Measurements from ENCODE around the gene KCNIP1. TPM values are rescaled to one million over a fixed set of nuclear protein-coding genes. Genes with fewer than 3 reads are reported as not detected.

KCNIP1 gene
- total RNA-seq, 1 experiment from 2014 or later = not detected

DNA sequence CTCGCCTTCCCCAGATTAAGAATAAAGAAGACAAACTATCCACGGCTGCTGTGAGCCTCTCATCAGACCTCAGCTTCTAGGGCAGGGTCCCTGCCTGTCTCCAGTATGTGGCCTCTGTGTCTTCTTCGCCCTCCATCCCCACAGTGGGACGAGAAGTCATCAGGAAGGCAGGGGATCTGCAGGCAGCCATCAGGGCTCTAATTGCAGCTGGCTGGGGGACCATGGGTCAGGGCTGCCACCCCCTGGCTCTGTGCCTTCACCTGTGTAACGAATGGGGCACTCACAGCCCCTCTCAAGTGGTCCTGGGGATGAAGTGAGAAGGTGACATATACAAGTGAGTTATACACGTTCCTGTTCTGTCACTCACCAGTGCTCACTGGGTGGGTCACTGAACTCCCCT is 139.8 kb downstream of the KCNIP1 start:
- POLR2A ChIA-PET = no interaction called here

More for the DNA sequence above, 139.8 kb downstream of the KCNIP1 start:
- ChIA-PET CTCF (no interaction called here), RAD21 (ENCODE audit: low non-redundant PET in 1 of 2, low total read pairs in 2 of 2, uncharacterized antibody in 2 of 2, unreplicated experiment in 2 of 2) (no interaction called here)
- ATAC-seq (no peak), DNase-seq (ENCODE audit: low read depth, low spot score) (no peak)
- Histone ChIP-seq H4K20me1 (ENCODE audit: insufficient read depth) (no peaks in the 10 kb centered on the region), H3K27me3 (ENCODE audit: insufficient read depth, low read length) (peaks cover 28% of the 10 kb centered on the region), H3K9ac (ENCODE audit: low read length) (no peak overlapping the region), H3K9me3 (ENCODE audit: control insufficient read depth in 1 of 2, insufficient read depth in 1 of 2, low read depth in 1 of 2, low read length in 2 of 2) (no peaks in the 10 kb centered on the region), H2AFZ (ENCODE audit: low read depth, low read length, poor library complexity, severe bottlenecking) (no peak overlapping the region), H3K4me1 (ENCODE audit: control insufficient read depth in 1 of 2, insufficient read depth in 2 of 2, low read length in 2 of 2) (peaks cover 0 to under 1% of the 10 kb centered on the region in 2 experiments; a peak in 1 of 4 replicates), H3K9me2 (ENCODE audit: insufficient read depth) (no peaks in the 10 kb centered on the region), H3K4me3 (replicated peaks in 1 of 2; ENCODE audit: low read depth in 1 of 2, low read length in 2 of 2) (no peak overlapping the region), H3K79me2 (ENCODE audit: insufficient read depth, low read length) (no peaks in the 10 kb centered on the region), H3K36me3 (ENCODE audit: control insufficient read depth in 1 of 2, insufficient read depth in 2 of 2, low read length in 2 of 2) (no peaks in the 10 kb centered on the region), H3K27ac (ENCODE audit: low read depth, low read length) (no peak overlapping the region), H3K4me2 (ENCODE audit: low read length) (no peak overlapping the region)
- no TSS peak for BruUV-seq (replicated peaks)
- TF ChIP-seq SIN3A (IDR thresholded peaks at IDR 0.05; ENCODE audit: low read depth) (no peak), FOSL1 (IDR thresholded peaks at IDR 0.05; ENCODE audit: low read depth) (no peak), ZFX (IDR thresholded peaks at IDR 0.05) (no peak), RAD21 (IDR thresholded peaks at IDR 0.05; ENCODE audit: low read depth) (no peak), SRF (IDR thresholded peaks at IDR 0.05; ENCODE audit: low read depth) (no peak), EZH2phosphoT487 (IDR thresholded peaks at IDR 0.05; ENCODE audit: borderline replicate concordance) (no peak), YY1 (IDR thresholded peaks at IDR 0.05; ENCODE audit: extremely low read depth, insufficient replicate concordance, low read depth, low read length) (no peak), JUND (IDR thresholded peaks at IDR 0.05) (no peak), TCF7L2 (IDR thresholded peaks at IDR 0.05; ENCODE audit: borderline replicate concordance, extremely low read depth, insufficient read depth, insufficient read length) (no peak), CBX3 (IDR thresholded peaks at IDR 0.05; ENCODE audit: low read depth) (no peak), POLR2AphosphoS5 (IDR thresholded peaks at IDR 0.05; ENCODE audit: low read depth, low read length) (no peak)
- TF ChIP-seq, protein P1, sequence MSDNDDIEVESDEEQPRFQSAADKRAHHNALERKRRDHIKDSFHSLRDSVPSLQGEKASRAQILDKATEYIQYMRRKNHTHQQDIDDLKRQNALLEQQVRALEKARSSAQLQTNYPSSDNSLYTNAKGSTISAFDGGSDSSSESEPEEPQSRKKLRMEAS (IDR thresholded peaks at IDR 0.05) = no peak
- TF ChIP-seq, protein P2, sequence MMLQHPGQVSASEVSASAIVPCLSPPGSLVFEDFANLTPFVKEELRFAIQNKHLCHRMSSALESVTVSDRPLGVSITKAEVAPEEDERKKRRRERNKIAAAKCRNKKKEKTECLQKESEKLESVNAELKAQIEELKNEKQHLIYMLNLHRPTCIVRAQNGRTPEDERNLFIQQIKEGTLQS (IDR thresholded peaks at IDR 0.05) = no peak
- TF ChIP-seq, protein P3, sequence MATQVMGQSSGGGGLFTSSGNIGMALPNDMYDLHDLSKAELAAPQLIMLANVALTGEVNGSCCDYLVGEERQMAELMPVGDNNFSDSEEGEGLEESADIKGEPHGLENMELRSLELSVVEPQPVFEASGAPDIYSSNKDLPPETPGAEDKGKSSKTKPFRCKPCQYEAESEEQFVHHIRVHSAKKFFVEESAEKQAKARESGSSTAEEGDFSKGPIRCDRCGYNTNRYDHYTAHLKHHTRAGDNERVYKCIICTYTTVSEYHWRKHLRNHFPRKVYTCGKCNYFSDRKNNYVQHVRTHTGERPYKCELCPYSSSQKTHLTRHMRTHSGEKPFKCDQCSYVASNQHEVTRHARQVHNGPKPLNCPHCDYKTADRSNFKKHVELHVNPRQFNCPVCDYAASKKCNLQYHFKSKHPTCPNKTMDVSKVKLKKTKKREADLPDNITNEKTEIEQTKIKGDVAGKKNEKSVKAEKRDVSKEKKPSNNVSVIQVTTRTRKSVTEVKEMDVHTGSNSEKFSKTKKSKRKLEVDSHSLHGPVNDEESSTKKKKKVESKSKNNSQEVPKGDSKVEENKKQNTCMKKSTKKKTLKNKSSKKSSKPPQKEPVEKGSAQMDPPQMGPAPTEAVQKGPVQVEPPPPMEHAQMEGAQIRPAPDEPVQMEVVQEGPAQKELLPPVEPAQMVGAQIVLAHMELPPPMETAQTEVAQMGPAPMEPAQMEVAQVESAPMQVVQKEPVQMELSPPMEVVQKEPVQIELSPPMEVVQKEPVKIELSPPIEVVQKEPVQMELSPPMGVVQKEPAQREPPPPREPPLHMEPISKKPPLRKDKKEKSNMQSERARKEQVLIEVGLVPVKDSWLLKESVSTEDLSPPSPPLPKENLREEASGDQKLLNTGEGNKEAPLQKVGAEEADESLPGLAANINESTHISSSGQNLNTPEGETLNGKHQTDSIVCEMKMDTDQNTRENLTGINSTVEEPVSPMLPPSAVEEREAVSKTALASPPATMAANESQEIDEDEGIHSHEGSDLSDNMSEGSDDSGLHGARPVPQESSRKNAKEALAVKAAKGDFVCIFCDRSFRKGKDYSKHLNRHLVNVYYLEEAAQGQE (IDR thresholded peaks at IDR 0.05; ENCODE audit: low read depth) = no peak
- TF ChIP-seq, protein P4, sequence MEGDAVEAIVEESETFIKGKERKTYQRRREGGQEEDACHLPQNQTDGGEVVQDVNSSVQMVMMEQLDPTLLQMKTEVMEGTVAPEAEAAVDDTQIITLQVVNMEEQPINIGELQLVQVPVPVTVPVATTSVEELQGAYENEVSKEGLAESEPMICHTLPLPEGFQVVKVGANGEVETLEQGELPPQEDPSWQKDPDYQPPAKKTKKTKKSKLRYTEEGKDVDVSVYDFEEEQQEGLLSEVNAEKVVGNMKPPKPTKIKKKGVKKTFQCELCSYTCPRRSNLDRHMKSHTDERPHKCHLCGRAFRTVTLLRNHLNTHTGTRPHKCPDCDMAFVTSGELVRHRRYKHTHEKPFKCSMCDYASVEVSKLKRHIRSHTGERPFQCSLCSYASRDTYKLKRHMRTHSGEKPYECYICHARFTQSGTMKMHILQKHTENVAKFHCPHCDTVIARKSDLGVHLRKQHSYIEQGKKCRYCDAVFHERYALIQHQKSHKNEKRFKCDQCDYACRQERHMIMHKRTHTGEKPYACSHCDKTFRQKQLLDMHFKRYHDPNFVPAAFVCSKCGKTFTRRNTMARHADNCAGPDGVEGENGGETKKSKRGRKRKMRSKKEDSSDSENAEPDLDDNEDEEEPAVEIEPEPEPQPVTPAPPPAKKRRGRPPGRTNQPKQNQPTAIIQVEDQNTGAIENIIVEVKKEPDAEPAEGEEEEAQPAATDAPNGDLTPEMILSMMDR (IDR thresholded peaks at IDR 0.05 in 2 of 3, conservative IDR thresholded peaks at IDR 0.05 in 1 of 3; ENCODE audit: borderline replicate concordance in 1 of 3, insufficient read depth in 1 of 3, low read depth in 2 of 3, low read length in 2 of 3) = no peak
- intact Hi-C loops (cut with micrococcal nuclease) = no loop called here
